ENCODE data around the gene BTBD9.
"Not testable (repeated sequence)": the region's sequence is repeated elsewhere in the genome, so short reads cannot be mapped to it uniquely, and the experiment has no call there.

Gene BTBD9

GRCh38 chr6:38476141-38476540 lies 163.6 kb downstream of the BTBD9 start:
- no peak for DNase-seq

- no peak for DNase-seq
Measured at GRCh38 chr6:38470548-38470947, 169.2 kb downstream of the BTBD9 start.

GRCh38 chr6:38467566-38467965 lies 172.2 kb downstream of the BTBD9 start:
- DNase-seq = no peak

GRCh38 chr6:38460186-38460585 lies 179.5 kb downstream of the BTBD9 start:
- DNase-seq = no peak

GRCh38 chr6:38459291-38459690 lies 180.4 kb downstream of the BTBD9 start:
- no peak for DNase-seq

- DNase-seq = no peak
Measured at GRCh38 chr6:38453861-38454260, 185.9 kb downstream of the BTBD9 start.

- DNase-seq = no peak
Measured at GRCh38 chr6:38452816-38453660, 186.7 kb downstream of the BTBD9 start.

GRCh38 chr6:38450717-38451116 lies 189.0 kb downstream of the BTBD9 start:
- no peak for DNase-seq

- DNase-seq = no peak
Measured at GRCh38 chr6:38445925-38446324, 193.8 kb downstream of the BTBD9 start.

- DNase-seq = no peak
Measured at GRCh38 chr6:38445336-38445735, 194.4 kb downstream of the BTBD9 start.

GRCh38 chr6:38443352-38444144 lies 196.2 kb downstream of the BTBD9 start:
- DNase-seq = no peak

GRCh38 chr6:38438097-38438496 lies 201.6 kb downstream of the BTBD9 start:
- DNase-seq = no peak

GRCh38 chr6:38436726-38437465 lies 202.8 kb downstream of the BTBD9 start:
- DNase-seq = no peak

- DNase-seq = no peak
Measured at GRCh38 chr6:38435330-38435729, 204.4 kb downstream of the BTBD9 start.

GRCh38 chr6:38434051-38434450 lies 205.7 kb downstream of the BTBD9 start:
- DNase-seq = no peak

- DNase-seq = no peak
Measured at GRCh38 chr6:38432479-38432878, 207.2 kb downstream of the BTBD9 start.

GRCh38 chr6:38432079-38432478 lies 207.7 kb downstream of the BTBD9 start:
- DNase-seq = no peak

GRCh38 chr6:38429546-38429945 lies 210.2 kb downstream of the BTBD9 start:
- no peak for DNase-seq

- DNase-seq = no peak
Measured at GRCh38 chr6:38427492-38428210, 212.1 kb downstream of the BTBD9 start.

GRCh38 chr6:38425788-38426488 lies 213.8 kb downstream of the BTBD9 start:
- not testable (repeated sequence) for DNase-seq

GRCh38 chr6:38423746-38424145 lies 216.0 kb downstream of the BTBD9 start:
- DNase-seq = no peak

GRCh38 chr6:38420207-38420606 lies 219.5 kb downstream of the BTBD9 start:
- DNase-seq = no peak

Measured in CD4-positive, alpha-beta T cell treated with Interleukin-10 for 1 hour (primary cell).